ENCODE measurements around the gene TST. TPM values are rescaled to one million over a fixed set of nuclear protein-coding genes. Genes with fewer than 3 reads are reported as not detected.
A peak's percentile ranks its signal among the peaks of the same experiment; 100 is the strongest.

Gene TST
- total RNA-seq, 2 donors from 2014 or later, result 8.9 to 9.3 TPM

DNA sequence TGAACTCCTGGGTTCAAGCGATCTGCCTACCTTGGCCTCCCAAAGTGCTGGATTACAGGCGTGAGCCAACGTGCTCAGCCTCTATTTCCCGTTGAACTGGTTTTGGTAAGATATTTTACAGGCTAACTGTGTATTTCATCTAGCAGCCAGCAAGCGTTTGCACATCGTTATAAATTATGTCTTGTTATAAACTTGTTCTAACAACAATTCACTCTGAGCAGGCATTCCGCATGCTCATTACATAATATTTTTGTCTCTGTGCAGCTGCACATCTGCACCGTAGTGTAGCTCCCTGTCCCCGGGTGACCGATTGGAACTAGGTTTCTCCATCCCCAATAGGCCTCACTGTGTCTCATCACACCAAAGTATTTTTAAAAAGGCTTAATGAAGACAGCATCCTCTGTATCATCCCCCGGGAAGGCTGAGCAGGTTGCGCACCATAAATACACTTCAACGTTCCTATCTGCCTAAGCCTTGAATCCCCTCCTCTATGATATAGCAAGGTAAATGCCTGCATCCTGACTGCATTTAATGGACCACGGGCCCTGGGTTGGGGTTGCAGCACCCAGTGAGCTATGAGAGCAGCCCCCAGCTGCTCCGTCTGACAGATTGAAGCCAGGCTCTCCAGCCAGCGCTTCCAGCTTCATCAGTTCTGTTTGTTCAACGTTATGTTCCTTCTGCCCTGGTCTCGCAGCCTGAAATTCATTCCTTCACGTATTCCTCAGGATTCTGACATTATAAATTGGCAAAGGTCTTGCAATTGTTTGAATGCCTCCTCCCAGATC, 47.7 kb downstream of the TST start:
- peak; percentile 26 for DNase-seq (ENCODE audit: low spot score)
- intact Hi-C loops (cut with DNase I), result no loop called here

GRCh38 chr22:36968249-36968964, 50.8 kb downstream of the TST start:
- intact Hi-C loops (cut with DNase I), result no loop called here
- no peak for DNase-seq (ENCODE audit: low spot score)

- intact Hi-C loops (cut with DNase I), result no loop called here
- DNase-seq (ENCODE audit: low spot score), result no peak
Observed at GRCh38 chr22:36966851-36967540, 52.3 kb downstream of the TST start.

- intact Hi-C loops (cut with DNase I), result no loop called here
- DNase-seq (ENCODE audit: low spot score), result peak; percentile 75
Observed at GRCh38 chr22:36965696-36966095, 53.6 kb downstream of the TST start.

- intact Hi-C loops (cut with DNase I), result no loop called here
- no peak for DNase-seq (ENCODE audit: low spot score)
Observed at GRCh38 chr22:36964106-36964505, 55.1 kb downstream of the TST start.

DNA sequence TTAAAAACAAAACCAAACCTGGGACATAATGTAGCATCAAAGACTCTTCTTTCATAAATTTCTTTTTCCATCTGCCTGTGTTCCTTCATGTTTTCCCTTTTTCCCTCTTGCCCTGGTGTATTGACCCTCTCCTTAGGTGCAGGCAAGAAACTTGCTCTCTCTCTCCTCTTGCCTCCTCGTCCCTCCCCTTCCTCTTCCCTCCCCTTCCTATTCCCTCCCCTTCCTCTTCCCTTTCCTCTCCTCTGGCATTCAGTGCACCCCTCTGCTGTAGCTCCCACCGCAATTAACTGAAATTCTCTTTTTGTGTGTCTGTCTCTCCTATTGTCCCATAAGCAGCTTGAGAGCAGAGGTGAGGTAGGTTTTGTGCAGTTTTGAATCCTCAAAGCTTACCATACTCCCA, 55.9 kb downstream of the TST start:
- DNase-seq (ENCODE audit: low spot score), result no peak
- intact Hi-C loops (cut with DNase I), result no loop called here

- intact Hi-C loops (cut with DNase I), result no loop called here
Observed at GRCh38 chr22:36961626-36962025, 57.6 kb downstream of the TST start.

More at GRCh38 chr22:36961626-36962025, 57.6 kb downstream of the TST start:
- no peak for DNase-seq (ENCODE audit: low spot score)

Other genes with a start within 250 kb of the TST start
- gene IFT27, start 243.3 kb downstream of the TST start, total RNA-seq, result 10 to 100 TPM; 12.3 to 18.6 TPM
- not detected for gene PVALB, start 202.4 kb downstream of the TST start, total RNA-seq
- 10 to 100 TPM; 16.5 to 21.6 TPM for gene NCF4, start 158.4 kb downstream of the TST start, total RNA-seq
- 10 to 100 TPM in 1 of 2 donors, 1 to 10 TPM in 1; 7.7 to 10.5 TPM for gene CSF2RB, start 105.8 kb downstream of the TST start, total RNA-seq
- gene MPST, start 295 bp upstream of the TST start, total RNA-seq, result 10 to 100 TPM; 19.7 to 21.0 TPM
- gene KCTD17, start 32.3 kb upstream of the TST start, total RNA-seq, result 10 to 100 TPM; 20.4 to 22.0 TPM
- not detected for gene TMPRSS6, start 90.3 kb upstream of the TST start, total RNA-seq
- gene IL2RB, start 130.5 kb upstream of the TST start, total RNA-seq, result 1 to 10 TPM; 1.2 to 1.3 TPM
- 1 to 10 TPM; 1.8 to 6.3 TPM for gene C1QTNF6, start 168.8 kb upstream of the TST start, total RNA-seq
- not detected for gene SSTR3, start 193.0 kb upstream of the TST start, total RNA-seq
- gene RAC2, start 224.8 kb upstream of the TST start, total RNA-seq, result 10 to 100 TPM; 12.9 to 17.5 TPM

Measured in posterior vena cava (tissue), 2 donors.